GM19452 (cell line): Measurements from ENCODE around the gene METTL23.
A peak's percentile ranks its signal among the peaks of the same experiment; 100 is the strongest.
"Not testable (repeated sequence)": the region's sequence is repeated elsewhere in the genome, so short reads cannot be mapped to it uniquely, and the experiment has no call there.

Source experiments
- ATAC-seq: cut with Tn5 transposase; IDR thresholded peaks from one replicate; pipeline ENCODE4 v1.9.1; 2021; ENCODE audit not compliant: unreplicated experiment

Gene METTL23

GRCh38 chr17:76734080-76734840 lies 7.6 kb downstream of the METTL23 start:
- ATAC-seq, result no peak

- ATAC-seq, result no peak
Measured at GRCh38 chr17:76735006-76735405, 8.4 kb downstream of the METTL23 start.

DNA sequence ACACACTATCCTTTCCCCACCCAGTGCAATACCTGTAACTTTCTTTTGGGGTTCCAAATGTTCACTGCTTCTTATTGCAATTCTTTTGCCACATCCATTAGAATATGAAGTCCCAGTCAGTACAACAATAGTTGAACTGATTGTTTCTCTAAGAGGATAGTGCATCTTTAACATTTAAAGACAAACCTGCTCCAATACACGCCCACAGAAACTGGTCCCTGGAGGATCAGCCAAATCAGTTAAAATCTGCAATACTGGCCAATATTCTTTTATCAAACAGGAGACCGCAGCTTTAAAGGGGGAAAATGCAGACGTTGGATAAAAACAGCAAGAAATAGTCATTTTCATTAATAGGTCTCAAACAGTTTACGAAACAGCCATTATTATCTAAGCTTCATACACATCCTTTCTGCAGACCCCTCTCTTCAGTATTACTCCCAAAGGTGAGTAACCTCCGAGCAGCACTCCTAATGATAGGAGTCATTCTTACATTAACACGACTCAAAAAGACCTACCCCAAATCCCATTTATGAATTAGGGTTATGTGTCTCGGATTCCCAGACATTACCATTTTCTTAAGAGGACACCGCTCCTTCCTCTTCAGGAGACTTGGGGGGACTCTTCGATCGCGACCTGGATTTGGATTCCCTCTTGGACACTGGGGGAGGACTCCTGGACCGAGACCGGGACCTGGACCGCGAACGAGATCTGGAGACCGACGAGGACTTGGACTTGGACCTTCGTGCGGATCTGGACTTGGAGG lies 9.1 kb downstream of the METTL23 start:
- no peak for ATAC-seq

- ATAC-seq, result peak; percentile 10
Measured at GRCh38 chr17:76736349-76737081, 9.9 kb downstream of the METTL23 start.

- peak; percentile 62 for ATAC-seq
Measured at GRCh38 chr17:76737082-76737675, 10.5 kb downstream of the METTL23 start, which contains the start of gene SRSF2. TSS of gene SRSF2 (minus strand) at chr17:76737331. CDS start at chr17:76737160, 171 bp downstream.

GRCh38 chr17:76737676-76738467 lies 11.2 kb downstream of the METTL23 start, which contains the start of gene MFSD11:
TSS of gene MFSD11 (plus strand) at chr17:76738119. CDS start at chr17:76738353, 234 bp downstream.
- ATAC-seq, result peak; percentile 57

- no peak for ATAC-seq
Measured at GRCh38 chr17:76738468-76738850, 11.8 kb downstream of the METTL23 start.

DNA sequence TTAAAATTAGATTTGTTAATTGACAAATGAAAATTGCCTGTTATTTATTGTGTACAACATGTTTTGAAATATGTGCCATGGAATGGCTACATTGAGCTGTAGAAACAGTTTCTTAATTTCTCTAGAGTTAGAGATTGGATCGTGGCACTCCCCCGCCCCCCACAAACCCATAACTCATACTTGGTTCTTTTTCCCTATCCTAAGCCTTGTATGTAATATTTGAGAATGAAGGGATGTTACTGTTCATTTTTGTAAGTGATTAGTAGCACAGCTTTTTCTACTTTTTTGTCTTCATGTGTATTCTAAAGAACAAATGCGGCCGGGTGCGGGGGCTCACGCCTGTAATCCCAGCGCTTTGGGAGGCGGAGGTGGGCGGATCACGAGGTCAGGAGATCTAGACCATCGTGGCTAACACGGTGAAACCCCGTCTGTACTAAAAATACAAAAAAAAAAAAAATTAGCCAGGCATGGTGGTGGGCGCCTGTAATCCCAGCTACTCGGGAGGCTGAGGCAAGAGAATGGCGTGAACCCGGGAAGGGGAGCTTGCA lies 13.0 kb downstream of the METTL23 start:
- ATAC-seq, result not testable (repeated sequence)

DNA sequence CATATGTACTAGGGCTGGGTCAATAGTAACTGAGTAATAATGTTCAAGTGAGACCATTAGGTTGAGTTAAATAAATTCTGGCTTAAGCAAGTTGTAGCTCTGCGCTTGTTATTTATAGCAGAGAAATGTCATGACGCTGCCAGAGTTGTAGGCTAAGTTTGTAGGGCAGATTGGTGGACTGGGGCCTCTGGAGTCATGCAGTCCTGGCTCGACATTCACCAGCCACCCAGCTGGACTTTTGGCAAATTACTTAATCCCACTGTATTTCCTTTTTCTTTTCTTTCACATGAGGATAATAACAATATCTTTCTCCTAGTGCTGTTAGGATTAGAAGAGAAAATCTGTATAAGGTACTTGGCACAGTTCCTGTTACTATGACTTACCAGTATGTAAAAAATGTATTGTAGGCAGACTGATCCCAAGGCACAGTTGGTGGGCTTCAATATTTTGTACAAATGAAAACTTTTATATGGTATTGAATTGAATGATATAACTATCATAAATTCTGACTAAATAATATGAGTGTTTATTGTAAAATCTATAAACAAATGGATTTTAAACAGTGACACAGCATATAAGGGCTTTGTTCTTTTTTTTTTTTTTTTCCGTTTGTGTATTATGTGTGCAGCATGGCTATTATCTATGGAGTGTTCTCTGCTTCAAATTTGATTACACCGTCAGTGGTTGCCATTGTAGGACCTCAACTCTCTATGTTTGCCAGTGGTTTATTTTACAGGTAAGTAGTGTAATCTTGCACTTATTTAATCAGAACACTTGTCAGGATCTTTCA lies 13.9 kb downstream of the METTL23 start:
- no peak for ATAC-seq

DNA sequence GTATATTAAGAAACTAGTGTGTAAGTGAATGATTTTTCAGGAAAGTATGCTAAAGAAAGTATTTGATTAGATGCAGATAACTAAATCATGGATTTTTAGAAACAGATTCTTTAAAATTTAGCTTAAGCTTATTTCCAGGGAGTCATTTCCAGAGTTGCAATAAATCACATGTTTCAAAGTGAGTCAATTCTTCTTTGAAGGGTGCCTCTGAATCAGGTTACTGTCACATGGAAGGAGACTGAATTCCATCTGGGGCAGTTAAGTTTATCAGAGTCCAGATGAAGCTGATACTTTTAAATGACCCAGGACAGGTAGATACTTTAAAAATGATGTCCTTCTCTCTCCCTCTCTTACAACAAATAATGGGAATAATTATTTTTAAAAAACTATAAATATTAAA lies 16.3 kb downstream of the METTL23 start:
- no peak for ATAC-seq

GRCh38 chr17:76744747-76745146 lies 18.1 kb downstream of the METTL23 start:
- no peak for ATAC-seq

DNA sequence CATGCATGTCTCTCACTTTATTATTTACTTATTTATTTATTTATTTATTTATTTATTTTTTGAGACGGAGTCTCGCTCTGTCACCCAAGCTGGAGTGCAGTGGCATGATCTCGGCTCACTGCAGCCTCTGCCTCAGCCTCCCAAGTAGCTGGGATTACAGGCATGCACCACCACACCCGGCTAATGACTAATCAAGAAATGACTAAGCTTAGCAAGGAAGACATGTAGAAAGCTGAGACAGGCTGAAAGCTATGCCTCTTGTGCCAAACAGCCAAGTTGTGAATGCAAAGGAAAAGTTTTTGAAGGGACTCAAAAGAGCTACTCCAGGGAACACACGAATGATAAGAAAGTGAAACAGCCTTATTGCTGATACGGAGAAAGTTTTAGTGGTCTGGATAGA lies 19.1 kb downstream of the METTL23 start:
- not testable (repeated sequence) for ATAC-seq

GRCh38 chr17:76747716-76748363 lies 21.2 kb downstream of the METTL23 start:
- no peak for ATAC-seq

DNA sequence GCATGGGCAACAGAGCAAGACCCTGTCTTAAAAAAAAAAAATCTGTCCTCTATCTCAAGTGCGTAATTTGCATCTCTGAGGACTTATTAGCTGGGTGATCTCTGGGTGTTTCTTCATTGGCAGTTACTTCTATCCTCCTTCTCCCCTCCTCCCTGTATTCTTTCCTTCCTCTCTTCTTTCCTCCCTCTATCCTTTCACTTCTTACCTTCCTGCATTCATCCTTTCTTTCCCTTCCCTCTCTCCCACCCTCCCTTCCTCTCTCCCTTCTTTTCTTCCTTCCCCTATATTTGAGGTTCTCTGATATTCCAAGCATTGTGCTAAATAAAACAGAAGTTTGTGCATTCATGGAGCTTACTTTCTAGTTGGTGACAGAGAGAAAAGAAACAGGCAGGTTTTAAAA lies 22.0 kb downstream of the METTL23 start:
- ATAC-seq, result no peak

GRCh38 chr17:76751416-76751993 lies 24.9 kb downstream of the METTL23 start:
- no peak for ATAC-seq

DNA sequence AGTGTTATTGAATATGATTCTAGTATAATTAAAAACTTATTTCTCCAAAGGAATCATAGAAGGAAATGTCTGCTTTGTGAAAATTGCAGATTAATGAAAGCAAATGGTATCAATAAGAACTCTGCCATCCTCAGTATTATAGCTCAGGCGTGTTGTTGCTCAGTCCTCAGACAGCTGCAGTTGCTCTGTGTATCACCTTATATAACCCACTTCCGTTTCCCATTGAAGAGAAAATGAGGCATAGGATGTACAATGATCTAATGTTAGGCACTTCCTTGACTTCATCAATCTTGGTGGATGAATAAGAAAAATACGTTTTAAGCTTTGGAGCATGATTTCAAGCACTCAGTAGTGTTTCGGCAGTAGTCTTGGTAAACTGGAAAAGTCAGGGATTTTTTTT lies 25.4 kb downstream of the METTL23 start:
- ATAC-seq, result no peak

GRCh38 chr17:76753061-76753961 lies 26.7 kb downstream of the METTL23 start:
- no peak for ATAC-seq
